HL-60 (cell line): ENCODE measurements around the gene ACACA.

Source experiments
- DNase-seq, 2 experiments: peaks; one replicate each; pipeline ENCODE4 v3.0.0-alpha.2; 2010 to 2020; ENCODE audit warnings: low read depth in 1 of 2, low spot score in 1 of 2
- H3K27ac ChIP-seq: fragments of 250-450 bp; sonication (Bioruptor Pico); replicated peaks from 2 replicates; pipeline ENCODE4 v1.5.1; 2020; ENCODE audit warnings: mild to moderate bottlenecking, moderate library complexity
- H3K27me3 ChIP-seq: fragments of 250-450 bp; sonication (Bioruptor Pico); 2 replicates; pipeline ENCODE4 v1.5.1; 2021; ENCODE audit warnings: mild to moderate bottlenecking, moderate library complexity; ENCODE audit not compliant: insufficient read depth, poor library complexity, severe bottlenecking
- H3K4me3 ChIP-seq: replicated peaks from 2 replicates; pipeline ENCODE4 v1.5.1; 2011; ENCODE audit warnings: mild to moderate bottlenecking, control low read depth, low read length; ENCODE audit not compliant: insufficient read depth
- GABPA ChIP-seq: IDR thresholded peaks from 2 replicates; pipeline ENCODE4 v1.6.1; 2012; ENCODE audit warnings: low read depth
- POLR2AphosphoS5 ChIP-seq: IDR thresholded peaks from 2 replicates; pipeline ENCODE4 v1.6.1; 2012; ENCODE audit warnings: low read depth
- SPI1 ChIP-seq: IDR thresholded peaks from 2 replicates; pipeline ENCODE4 v1.6.1; 2012; ENCODE audit warnings: low read depth, mild to moderate bottlenecking, borderline replicate concordance
- TF ChIP-seq, protein P1 (sequence below): IDR thresholded peaks from 2 replicates; pipeline ENCODE4 v1.6.1; 2012; ENCODE audit warnings: low read depth; ENCODE audit not compliant: insufficient replicate concordance
- TF ChIP-seq, protein P2 (sequence below): IDR thresholded peaks from one replicate; pipeline ENCODE4 v1.5.1; 2011; ENCODE audit warnings: low read length, control low read depth, inconsistent platforms; ENCODE audit not compliant: insufficient read depth

Gene ACACA

DNA sequence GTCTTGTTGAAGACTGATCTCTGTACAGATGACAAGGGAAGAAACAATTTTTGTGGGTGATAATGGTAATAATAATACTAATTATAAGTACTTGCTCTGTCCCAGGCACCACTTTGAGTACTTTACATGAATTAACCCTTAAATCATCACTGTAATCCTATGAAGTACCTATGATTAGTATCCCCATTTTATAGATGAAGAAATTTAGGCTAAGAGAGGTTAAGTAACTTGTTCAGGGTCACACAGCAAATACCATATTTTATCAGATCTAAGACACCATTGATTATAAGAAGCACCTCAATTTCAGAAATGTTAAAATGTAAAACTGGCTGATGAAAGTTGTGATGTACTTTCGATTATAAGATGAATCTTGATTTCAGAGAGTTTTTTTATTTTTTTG, 18.6 kb upstream of the ACACA start:
- no peak overlapping the region for H3K27ac ChIP-seq
- TF ChIP-seq GABPA (no peak), POLR2AphosphoS5 (no peak), SPI1 (no peak)
- TF ChIP-seq, protein P1, sequence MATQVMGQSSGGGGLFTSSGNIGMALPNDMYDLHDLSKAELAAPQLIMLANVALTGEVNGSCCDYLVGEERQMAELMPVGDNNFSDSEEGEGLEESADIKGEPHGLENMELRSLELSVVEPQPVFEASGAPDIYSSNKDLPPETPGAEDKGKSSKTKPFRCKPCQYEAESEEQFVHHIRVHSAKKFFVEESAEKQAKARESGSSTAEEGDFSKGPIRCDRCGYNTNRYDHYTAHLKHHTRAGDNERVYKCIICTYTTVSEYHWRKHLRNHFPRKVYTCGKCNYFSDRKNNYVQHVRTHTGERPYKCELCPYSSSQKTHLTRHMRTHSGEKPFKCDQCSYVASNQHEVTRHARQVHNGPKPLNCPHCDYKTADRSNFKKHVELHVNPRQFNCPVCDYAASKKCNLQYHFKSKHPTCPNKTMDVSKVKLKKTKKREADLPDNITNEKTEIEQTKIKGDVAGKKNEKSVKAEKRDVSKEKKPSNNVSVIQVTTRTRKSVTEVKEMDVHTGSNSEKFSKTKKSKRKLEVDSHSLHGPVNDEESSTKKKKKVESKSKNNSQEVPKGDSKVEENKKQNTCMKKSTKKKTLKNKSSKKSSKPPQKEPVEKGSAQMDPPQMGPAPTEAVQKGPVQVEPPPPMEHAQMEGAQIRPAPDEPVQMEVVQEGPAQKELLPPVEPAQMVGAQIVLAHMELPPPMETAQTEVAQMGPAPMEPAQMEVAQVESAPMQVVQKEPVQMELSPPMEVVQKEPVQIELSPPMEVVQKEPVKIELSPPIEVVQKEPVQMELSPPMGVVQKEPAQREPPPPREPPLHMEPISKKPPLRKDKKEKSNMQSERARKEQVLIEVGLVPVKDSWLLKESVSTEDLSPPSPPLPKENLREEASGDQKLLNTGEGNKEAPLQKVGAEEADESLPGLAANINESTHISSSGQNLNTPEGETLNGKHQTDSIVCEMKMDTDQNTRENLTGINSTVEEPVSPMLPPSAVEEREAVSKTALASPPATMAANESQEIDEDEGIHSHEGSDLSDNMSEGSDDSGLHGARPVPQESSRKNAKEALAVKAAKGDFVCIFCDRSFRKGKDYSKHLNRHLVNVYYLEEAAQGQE, result no peak
- TF ChIP-seq, protein P2, sequence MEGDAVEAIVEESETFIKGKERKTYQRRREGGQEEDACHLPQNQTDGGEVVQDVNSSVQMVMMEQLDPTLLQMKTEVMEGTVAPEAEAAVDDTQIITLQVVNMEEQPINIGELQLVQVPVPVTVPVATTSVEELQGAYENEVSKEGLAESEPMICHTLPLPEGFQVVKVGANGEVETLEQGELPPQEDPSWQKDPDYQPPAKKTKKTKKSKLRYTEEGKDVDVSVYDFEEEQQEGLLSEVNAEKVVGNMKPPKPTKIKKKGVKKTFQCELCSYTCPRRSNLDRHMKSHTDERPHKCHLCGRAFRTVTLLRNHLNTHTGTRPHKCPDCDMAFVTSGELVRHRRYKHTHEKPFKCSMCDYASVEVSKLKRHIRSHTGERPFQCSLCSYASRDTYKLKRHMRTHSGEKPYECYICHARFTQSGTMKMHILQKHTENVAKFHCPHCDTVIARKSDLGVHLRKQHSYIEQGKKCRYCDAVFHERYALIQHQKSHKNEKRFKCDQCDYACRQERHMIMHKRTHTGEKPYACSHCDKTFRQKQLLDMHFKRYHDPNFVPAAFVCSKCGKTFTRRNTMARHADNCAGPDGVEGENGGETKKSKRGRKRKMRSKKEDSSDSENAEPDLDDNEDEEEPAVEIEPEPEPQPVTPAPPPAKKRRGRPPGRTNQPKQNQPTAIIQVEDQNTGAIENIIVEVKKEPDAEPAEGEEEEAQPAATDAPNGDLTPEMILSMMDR, result no peak
- no peak for DNase-seq
- H3K4me3 ChIP-seq, result no peak overlapping the region
- H3K27me3 ChIP-seq, result no peaks in the 10 kb centered on the region

DNA sequence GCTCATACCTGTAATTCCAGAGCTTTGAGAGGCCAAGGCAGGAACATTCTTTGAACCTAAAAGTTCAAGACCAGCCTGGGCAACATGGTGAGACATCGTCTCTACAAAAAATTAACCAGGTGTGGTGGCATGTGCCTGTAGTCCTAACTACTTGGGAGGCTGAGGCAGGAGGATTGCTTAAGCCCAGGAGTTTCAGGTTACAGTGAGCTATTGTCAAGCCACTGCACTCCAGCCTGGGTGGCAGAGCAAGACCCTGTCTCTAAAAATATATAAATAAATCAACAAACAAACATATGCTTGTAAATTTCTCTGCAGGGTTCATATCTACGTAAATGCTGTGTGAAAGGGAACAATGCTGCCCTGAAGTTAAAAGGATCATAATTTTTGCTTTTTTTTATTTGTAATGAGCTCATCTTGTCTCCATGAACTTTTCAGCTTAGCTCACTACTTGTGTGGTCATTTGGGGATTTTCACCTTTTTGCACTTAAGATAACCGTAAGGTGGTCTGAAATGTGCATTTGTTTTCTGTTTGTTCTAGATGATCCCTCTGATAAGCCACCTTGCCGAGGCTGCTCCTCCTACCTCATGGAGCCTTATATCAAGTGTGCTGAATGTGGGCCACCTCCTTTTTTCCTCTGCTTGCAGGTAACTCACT, 16.5 kb upstream of the ACACA start:
- TF ChIP-seq SPI1 (no peak), POLR2AphosphoS5 (no peak), GABPA (no peak)
- TF ChIP-seq, protein P1, result no peak
- TF ChIP-seq, protein P2, result no peak
- Histone ChIP-seq H3K27ac (no peak overlapping the region), H3K4me3 (no peak overlapping the region), H3K27me3 (no peaks in the 10 kb centered on the region)
- DNase-seq, result no peak

DNA sequence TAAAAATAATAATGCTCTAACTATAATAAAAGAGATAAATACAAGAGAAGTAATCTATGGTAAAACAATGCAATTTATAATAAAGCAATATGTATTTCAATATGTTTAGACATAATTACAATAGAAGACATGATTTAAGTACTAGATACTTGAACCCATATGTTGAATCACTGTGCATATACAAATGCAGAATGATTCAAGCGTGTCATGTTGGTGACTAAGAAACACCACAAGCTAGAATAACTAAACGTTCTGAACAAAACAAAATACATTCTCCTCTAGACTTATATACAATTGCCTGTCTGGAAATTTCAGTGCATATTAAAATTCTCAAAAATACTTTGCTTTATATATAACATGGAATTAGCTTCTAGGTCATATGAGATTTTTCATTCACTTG, 11.2 kb upstream of the ACACA start:
- no peaks in the 10 kb centered on the region for H3K27me3 ChIP-seq

More for the DNA sequence above, 11.2 kb upstream of the ACACA start:
- H3K4me3 ChIP-seq, result no peak overlapping the region
- 0 out of 2 replicates have a peak overlapping the region, but pooled peaks have one; percentile 11 for H3K27ac ChIP-seq
- no peak for DNase-seq
- TF ChIP-seq SPI1 (no peak), GABPA (no peak), POLR2AphosphoS5 (no peak)
- TF ChIP-seq, protein P2, result no peak
- TF ChIP-seq, protein P1, result no peak
